Neuron (in vitro differentiated cells): Measurements from ENCODE around the gene WFDC10B.
"Not testable (repeated sequence)": the region's sequence is repeated elsewhere in the genome, so short reads cannot be mapped to it uniquely, and the experiment has no call there.

Experiments used
- H2AFZ ChIP-seq: one replicate; pipeline ENCODE4 v1.6.1; 2013; ENCODE audit warnings: low read depth, mild to moderate bottlenecking, inconsistent platforms, low read length, moderate library complexity
- H3K27me3 ChIP-seq: one replicate; pipeline ENCODE4 v1.6.1; 2013; ENCODE audit warnings: low read length; ENCODE audit not compliant: insufficient read depth
- H3K36me3 ChIP-seq: one replicate; pipeline ENCODE4 v1.6.1; 2013; ENCODE audit warnings: low read length; ENCODE audit not compliant: insufficient read depth
- H3K4me1 ChIP-seq: one replicate; pipeline ENCODE4 v1.6.1; 2013; ENCODE audit warnings: low read length; ENCODE audit not compliant: insufficient read depth
- H3K4me3 ChIP-seq: 2 replicates; pipeline ENCODE4 v1.5.1; 2013; ENCODE audit warnings: mild to moderate bottlenecking, low read length, moderate library complexity
- H3K9me3 ChIP-seq: one replicate; pipeline ENCODE4 v1.6.1; 2013; ENCODE audit warnings: low read length

WFDC10B gene

GRCh38 chr20:45704969-45705637, at the start of gene WFDC10B:
TSS of gene WFDC10B (minus strand) at chr20:45705019. CDS start at chr20:45685992, 19,027 bp downstream.
- Histone ChIP-seq H3K4me3 (no peak within 1 kb of the TSS), H2AFZ (no peak within 1 kb of the TSS), H3K9me3 (no peaks in the 10 kb centered on the region), H3K27me3 (peaks cover 6% of the 10 kb centered on the region), H3K4me1 (no peaks in the 10 kb centered on the region), H3K36me3 (no peaks in the 10 kb centered on the region)

DNA sequence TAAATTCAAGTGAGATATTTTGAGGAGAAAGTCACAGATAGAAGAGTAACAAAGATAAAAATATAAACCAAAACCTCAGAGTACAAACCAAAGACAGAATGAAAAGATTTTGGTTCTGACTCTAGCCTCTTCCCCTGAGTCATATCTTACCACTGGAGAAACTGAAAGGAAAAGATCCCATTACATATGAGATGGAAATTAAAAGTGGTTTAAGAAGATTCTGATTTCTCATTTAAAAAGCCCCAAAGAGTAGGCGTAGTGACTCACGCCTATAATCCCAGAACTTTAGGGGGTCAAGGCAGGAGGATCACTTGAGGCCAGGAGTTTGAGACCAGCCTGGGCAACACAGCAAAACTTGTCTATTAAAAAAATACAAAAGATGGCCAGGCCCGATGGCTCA, 47.9 kb upstream of the WFDC10B start:
- H3K4me3 ChIP-seq = no peak overlapping the region
- no peak overlapping the region for H2AFZ ChIP-seq
- H3K9me3 ChIP-seq = no peaks in the 10 kb centered on the region
- H3K36me3 ChIP-seq = no peaks in the 10 kb centered on the region
- H3K27me3 ChIP-seq = peaks cover 2% of the 10 kb centered on the region
- H3K4me1 ChIP-seq = no peaks in the 10 kb centered on the region

DNA sequence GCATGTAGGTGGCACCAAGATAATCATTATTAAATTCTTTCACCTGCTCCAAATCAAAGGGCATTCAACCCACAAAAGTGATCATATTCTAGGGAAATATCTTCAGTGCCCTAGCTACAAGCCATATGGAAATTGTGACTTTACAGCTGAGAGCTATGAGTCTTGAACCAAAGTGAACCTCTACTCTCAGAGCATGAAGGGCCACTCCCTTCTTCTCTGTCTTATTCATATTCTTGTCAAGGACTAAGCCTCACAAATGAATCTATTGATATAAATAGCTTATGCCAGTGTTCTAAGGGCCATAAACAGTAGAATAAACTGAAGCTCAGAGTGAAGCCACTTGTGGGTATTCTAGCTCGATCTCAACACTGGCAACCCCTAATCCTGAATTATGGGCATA, 46.9 kb upstream of the WFDC10B start:
- H3K27me3 ChIP-seq = peaks cover 2% of the 10 kb centered on the region
- H3K36me3 ChIP-seq = no peaks in the 10 kb centered on the region
- H3K9me3 ChIP-seq = no peaks in the 10 kb centered on the region
- no peak overlapping the region for H2AFZ ChIP-seq
- H3K4me3 ChIP-seq = no peak overlapping the region
- H3K4me1 ChIP-seq = no peaks in the 10 kb centered on the region

DNA sequence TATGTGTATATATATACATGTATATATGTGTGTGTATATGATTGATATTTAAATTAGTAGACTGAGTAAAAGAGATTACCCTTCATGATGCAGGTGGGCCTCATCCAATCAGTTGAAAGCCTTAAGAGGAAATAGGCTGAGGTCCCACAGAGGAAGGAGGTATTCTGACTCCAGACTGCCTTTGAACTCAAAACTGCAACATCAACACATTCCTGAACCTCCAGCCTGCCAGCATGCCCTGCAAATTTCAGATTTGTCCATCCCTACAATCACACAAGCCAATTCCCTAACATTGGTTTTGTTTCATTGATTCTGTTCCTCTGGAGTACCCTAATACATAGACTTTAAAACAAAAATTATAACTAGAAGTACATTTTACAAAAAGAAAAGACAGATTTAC, 40.2 kb upstream of the WFDC10B start:
- Histone ChIP-seq H2AFZ (no peak overlapping the region), H3K4me3 (no peak overlapping the region), H3K27me3 (no peaks in the 10 kb centered on the region), H3K4me1 (no peaks in the 10 kb centered on the region), H3K9me3 (no peaks in the 10 kb centered on the region), H3K36me3 (no peaks in the 10 kb centered on the region)

- no peaks in the 10 kb centered on the region for H3K27me3 ChIP-seq
Observed at GRCh38 chr20:45742596-45742995, 37.8 kb upstream of the WFDC10B start.

GRCh38 chr20:45735988-45736387, 31.2 kb upstream of the WFDC10B start:
- no peaks in the 10 kb centered on the region for H3K4me1 ChIP-seq
- no peaks in the 10 kb centered on the region for H3K36me3 ChIP-seq
- H3K9me3 ChIP-seq = no peaks in the 10 kb centered on the region
- H3K4me3 ChIP-seq = no peak overlapping the region
- H3K27me3 ChIP-seq = no peaks in the 10 kb centered on the region
- H2AFZ ChIP-seq = no peak overlapping the region

More at GRCh38 chr20:45742596-45742995, 37.8 kb upstream of the WFDC10B start:
- H2AFZ ChIP-seq = no peak overlapping the region
- H3K9me3 ChIP-seq = no peaks in the 10 kb centered on the region
- H3K4me3 ChIP-seq = no peak overlapping the region
- H3K4me1 ChIP-seq = no peaks in the 10 kb centered on the region
- no peaks in the 10 kb centered on the region for H3K36me3 ChIP-seq

DNA sequence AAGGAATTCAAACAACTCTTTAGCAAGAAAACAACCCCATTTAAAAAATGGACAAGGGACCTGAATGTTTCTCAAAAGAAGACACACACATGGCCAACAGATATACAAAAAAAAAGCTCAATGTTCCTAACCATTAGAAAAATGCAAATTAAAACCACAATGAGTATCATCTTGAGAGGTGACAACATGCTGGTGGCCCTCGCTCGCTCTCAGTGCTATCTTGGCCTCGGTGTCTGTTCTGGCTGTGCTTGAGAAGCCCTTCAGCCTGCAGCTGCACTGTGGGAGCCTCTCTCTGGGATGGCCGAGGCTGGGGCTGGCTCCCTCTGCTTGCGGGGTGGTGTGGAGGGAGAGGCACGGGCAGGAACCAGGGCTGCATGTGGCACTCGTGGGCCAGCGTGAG, 30.7 kb upstream of the WFDC10B start:
- Histone ChIP-seq H2AFZ (no peak overlapping the region), H3K4me3 (no peak overlapping the region), H3K4me1 (no peaks in the 10 kb centered on the region), H3K27me3 (no peaks in the 10 kb centered on the region), H3K9me3 (no peaks in the 10 kb centered on the region), H3K36me3 (no peaks in the 10 kb centered on the region)

- H3K9me3 ChIP-seq = no peaks in the 10 kb centered on the region
- no peak overlapping the region for H3K4me3 ChIP-seq
- no peaks in the 10 kb centered on the region for H3K27me3 ChIP-seq
- H3K36me3 ChIP-seq = no peaks in the 10 kb centered on the region
- no peaks in the 10 kb centered on the region for H3K4me1 ChIP-seq
- H2AFZ ChIP-seq = no peak overlapping the region
Observed at GRCh38 chr20:45732199-45732598, 27.4 kb upstream of the WFDC10B start.

DNA sequence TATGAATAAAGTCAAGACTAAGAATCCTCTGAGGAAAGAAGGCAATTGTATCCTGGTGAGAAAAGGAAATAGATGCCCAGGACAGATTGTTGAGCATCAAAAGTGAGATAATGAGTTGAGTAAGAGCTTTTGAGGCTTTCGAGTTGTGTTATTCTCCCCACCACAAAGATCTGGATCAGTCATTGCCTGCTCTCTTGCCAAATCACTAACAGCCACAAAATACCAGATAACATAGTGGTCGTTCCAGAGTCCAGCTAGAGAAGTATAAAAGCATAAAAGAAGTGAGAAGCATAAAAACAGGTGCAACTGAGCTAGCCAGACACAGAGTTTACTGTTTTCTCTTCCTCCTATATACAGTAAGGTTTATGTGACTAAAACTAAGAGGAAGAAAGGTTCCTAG, 22.2 kb upstream of the WFDC10B start:
- Histone ChIP-seq H3K4me1 (no peaks in the 10 kb centered on the region), H3K27me3 (peaks cover 3% of the 10 kb centered on the region), H3K36me3 (no peaks in the 10 kb centered on the region), H3K4me3 (no peak overlapping the region), H2AFZ (no peak overlapping the region), H3K9me3 (no peaks in the 10 kb centered on the region)

GRCh38 chr20:45725134-45725533, 20.3 kb upstream of the WFDC10B start:
- Histone ChIP-seq H3K27me3 (peaks cover 3% of the 10 kb centered on the region), H2AFZ (no peak overlapping the region), H3K4me3 (no peak overlapping the region), H3K4me1 (no peaks in the 10 kb centered on the region), H3K36me3 (no peaks in the 10 kb centered on the region), H3K9me3 (no peaks in the 10 kb centered on the region)

- H3K36me3 ChIP-seq = no peaks in the 10 kb centered on the region
- H3K4me1 ChIP-seq = no peaks in the 10 kb centered on the region
- no peak within 1 kb of the TSS for H2AFZ ChIP-seq
- H3K4me3 ChIP-seq = no peak within 1 kb of the TSS
- H3K27me3 ChIP-seq = peaks cover 3% of the 10 kb centered on the region
- H3K9me3 ChIP-seq = no peaks in the 10 kb centered on the region
Observed at GRCh38 chr20:45722047-45722446, 17.2 kb upstream of the WFDC10B start, which contains the start of gene SPINT4. TSS of gene SPINT4 (plus strand) at chr20:45722347. CDS start at chr20:45722368, 21 bp downstream.

GRCh38 chr20:45716141-45716688, 11.4 kb upstream of the WFDC10B start:
- H3K4me3 ChIP-seq, H3K36me3 ChIP-seq, H2AFZ ChIP-seq, H3K9me3 ChIP-seq, H3K27me3 ChIP-seq, H3K4me1 ChIP-seq: not testable (repeated sequence)

GRCh38 chr20:45701873-45702272, 2.9 kb downstream of the WFDC10B start, which contains the start of gene WFDC13:
TSS of gene WFDC13 (plus strand) at chr20:45702038. CDS start at chr20:45702124, 86 bp downstream.
- peaks cover 6% of the 10 kb centered on the region for H3K27me3 ChIP-seq
- no peaks in the 10 kb centered on the region for H3K4me1 ChIP-seq
- no peak within 1 kb of the TSS for H3K4me3 ChIP-seq
- H3K36me3 ChIP-seq = no peaks in the 10 kb centered on the region
- no peaks in the 10 kb centered on the region for H3K9me3 ChIP-seq
- H2AFZ ChIP-seq = no peak within 1 kb of the TSS

DNA sequence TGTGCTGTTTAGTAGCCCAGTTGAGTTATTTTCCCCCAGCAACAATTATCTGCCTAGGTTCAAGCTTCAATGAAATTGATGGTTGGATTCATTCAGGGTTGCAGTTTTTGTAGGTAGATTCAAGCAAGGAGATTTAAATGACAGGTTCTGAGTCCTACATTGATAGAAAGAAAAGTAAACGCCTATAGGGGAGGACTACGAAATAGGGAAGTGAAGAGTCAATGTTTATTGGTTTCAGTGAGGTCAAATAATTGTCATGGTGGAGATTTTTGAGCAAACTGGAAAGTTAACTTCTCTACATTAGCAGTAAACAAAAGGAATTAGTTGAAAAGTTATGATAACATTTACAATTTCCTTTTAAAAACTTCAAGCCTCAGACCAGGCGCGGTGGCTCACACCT, 3.7 kb downstream of the WFDC10B start:
- Histone ChIP-seq H2AFZ (no peak overlapping the region), H3K27me3 (peaks cover 6% of the 10 kb centered on the region), H3K4me3 (no peak overlapping the region), H3K36me3 (no peaks in the 10 kb centered on the region), H3K9me3 (no peaks in the 10 kb centered on the region), H3K4me1 (no peaks in the 10 kb centered on the region)
